Stomach (tissue), 9 donors: ENCODE measurements around the gene BASP1. TPM values are rescaled to one million over a fixed set of nuclear protein-coding genes. Genes with fewer than 3 reads are reported as not detected.

ENCODE experiments used
- DNase-seq, 2 donors: peaks; one replicate each; pipeline versions ENCODE4 v3.0.0 to v3.0.0-alpha.2; 2013 to 2019
- H3K27ac ChIP-seq, 5 donors: fragments of 200-600 bp in 4 of 5; sonication (generic) in 4 of 5; one replicate each; pipeline ENCODE4 v1.5.1; 2013 to 2019; ENCODE audit warnings: mild to moderate bottlenecking in 1 of 5, moderate library complexity in 1 of 5
- H3K27me3 ChIP-seq, 3 donors: fragments of 200-600 bp; sonication (generic); one replicate each; pipeline ENCODE4 v1.5.1; 2017 to 2019; ENCODE audit warnings: mixed run types in 1 of 3
- H3K36me3 ChIP-seq, 4 donors: fragments of 200-600 bp; sonication (generic); 1 replicate in 3 of 4; 2 replicates in 1 of 4; pipeline ENCODE4 v1.5.1; 2016 to 2019
- H3K4me1 ChIP-seq, 4 donors: fragments of 200-600 bp; sonication (generic); one replicate each; pipeline ENCODE4 v1.5.1; 2016 to 2019
- H3K4me3 ChIP-seq, 4 donors: fragments of 200-600 bp; sonication (generic) in 3 of 4; one replicate each; pipeline ENCODE4 v1.5.1; 2016 to 2019; ENCODE audit warnings: mild to moderate bottlenecking in 1 of 4
- H3K9me3 ChIP-seq, 4 donors: fragments of 200-600 bp; sonication (generic); one replicate each; pipeline ENCODE4 v1.5.1; 2016 to 2019
- CTCF ChIP-seq, 7 experiments: fragments of 450-650 bp in 4 of 7; fragments of 200-600 bp in 3 of 7; sonication (generic) in 3 of 7; IDR thresholded peaks; one replicate each; pipeline ENCODE4 v1.5.1; 2016 to 2019; ENCODE audit warnings: antibody characterized with exemption in 7 of 7, control low read depth in 2 of 7, mild to moderate bottlenecking in 1 of 7
- EP300 ChIP-seq: sonication (generic); formaldehyde crosslinking; IDR thresholded peaks from one replicate; pipeline ENCODE4 v1.6.1; 2017; ENCODE audit warnings: antibody characterized with exemption
- POLR2A ChIP-seq, 4 donors: fragments of 450-650 bp; IDR thresholded peaks; one replicate each; pipeline ENCODE4 v1.6.1; 2016; ENCODE audit warnings: antibody characterized with exemption in 4 of 4, control low read depth in 2 of 4, mild to moderate bottlenecking in 1 of 4, moderate library complexity in 1 of 4
- POLR2AphosphoS5 ChIP-seq, 3 donors: sonication (generic); formaldehyde crosslinking; IDR thresholded peaks; one replicate each; pipeline ENCODE4 v1.6.1; 2016; ENCODE audit warnings: antibody characterized with exemption in 3 of 3
- WGBS, 5 donors: extraction: QIAGEN DNeasy Blood & Tissue Kit in 3 of 5; methylation state at CpG; one replicate each; pipeline versions ENCODE4 v1.1.5 to v1.1.7; 2013 to 2018; 5-methylcytosine and 5-hydroxymethylcytosine counted together
- intact Hi-C: fragments of 100-400 bp; cut with DNase I; formaldehyde crosslinking; loops from one replicate; pipeline ENCODE4 v1.15.1; 2023; ENCODE audit warnings: low total_unique reads
- polyA plus RNA-seq, 3 donors: library from polyadenylated mRNA; stranded (reverse); fragments of 200-250 nt; gene quantifications; one replicate each; pipeline ENCODE4 v1.2.3, GENCODE V29; 2013
- total RNA-seq, 5 donors: library from RNA; depleted of rRNA; stranded (reverse); fragments of >200 nt; gene quantifications; one replicate each; pipeline versions ENCODE4 v1.1.0 to v1.2.3, GENCODE V29; 2014 to 2016
- donor health status: healthy with polysubstance abuse.
- donor health status: Bipolar disorder and iron deficiency.
- donor health status: healthy.

The BASP1 gene
- total and polyA plus RNA-seq, 8 donors = 4.0 to 60.8 (median 16.0) TPM

- H3K36me3 ChIP-seq = no peaks in the 10 kb centered on the region
- WGBS, 5 donors = 48 to 73% (median 65%) methylated on average over 5 of the region's 5 CpGs
- TF ChIP-seq EP300 = no peak
- no peak for TF ChIP-seq POLR2AphosphoS5 (IDR thresholded peaks at IDR 0.05)
- TF ChIP-seq CTCF (IDR thresholded peaks at IDR 0.05) = no peak
- TF ChIP-seq POLR2A (IDR thresholded peaks at IDR 0.05) = no peak
- H3K9me3 ChIP-seq = no peaks in the 10 kb centered on the region
- H3K4me3 ChIP-seq = no peak overlapping the region
- no peak overlapping the region for H3K27ac ChIP-seq
- H3K27me3 ChIP-seq = no peaks in the 10 kb centered on the region
- no peaks in the 10 kb centered on the region for H3K4me1 ChIP-seq
- intact Hi-C loops = no loop called here
- DNase-seq = no peak
These were observed 43.1 kb downstream of the BASP1 start for GRCh38 chr5:17260549-17260948.

GRCh38 chr5:17261075-17261474, 43.6 kb downstream of the BASP1 start:
- 40 to 60% (median 47%) methylated on average over 3 of the region's 3 CpGs for WGBS, 5 donors
- no peaks in the 10 kb centered on the region for H3K36me3 ChIP-seq
- TF ChIP-seq POLR2AphosphoS5 (IDR thresholded peaks at IDR 0.05) (no peak), POLR2A (IDR thresholded peaks at IDR 0.05) (no peak), CTCF (IDR thresholded peaks at IDR 0.05) (no peak), EP300 (no peak)

GRCh38 chr5:17265041-17265440, 47.6 kb downstream of the BASP1 start:
- 94 to 100% (median 96%) methylated on average over 2 of the region's 2 CpGs for WGBS, 5 donors
- TF ChIP-seq CTCF (IDR thresholded peaks at IDR 0.05) = no peak
- Histone ChIP-seq H3K36me3 (no peaks in the 10 kb centered on the region), H3K4me1 (no peaks in the 10 kb centered on the region), H3K4me3 (no peak overlapping the region), H3K9me3 (no peaks in the 10 kb centered on the region), H3K27ac (no peak overlapping the region), H3K27me3 (no peaks in the 10 kb centered on the region)
- no peak for DNase-seq
- intact Hi-C loops = no loop called here

More at GRCh38 chr5:17261075-17261474, 43.6 kb downstream of the BASP1 start:
- no peaks in the 10 kb centered on the region for H3K9me3 ChIP-seq
- no peak for DNase-seq
- H3K4me1 ChIP-seq = no peaks in the 10 kb centered on the region
- intact Hi-C loops = no loop called here
- no peaks in the 10 kb centered on the region for H3K27me3 ChIP-seq
- H3K27ac ChIP-seq = no peak overlapping the region
- no peak overlapping the region for H3K4me3 ChIP-seq

- DNase-seq = no peak
- Histone ChIP-seq H3K4me1 (no peaks in the 10 kb centered on the region), H3K27ac (no peak overlapping the region), H3K9me3 (no peaks in the 10 kb centered on the region), H3K36me3 (no peaks in the 10 kb centered on the region), H3K4me3 (no peak overlapping the region), H3K27me3 (no peaks in the 10 kb centered on the region)
- WGBS, 5 donors = 89 to 92% (median 91%) methylated on average over 5 of the region's 5 CpGs
- no peak for TF ChIP-seq POLR2A (IDR thresholded peaks at IDR 0.05)
- no peak for TF ChIP-seq POLR2AphosphoS5 (IDR thresholded peaks at IDR 0.05)
- no peak for TF ChIP-seq CTCF (IDR thresholded peaks at IDR 0.05)
- TF ChIP-seq EP300 = no peak
- intact Hi-C loops = no loop called here
These were observed 49.7 kb downstream of the BASP1 start for GRCh38 chr5:17267106-17267505.
